ENCODE results near the gene APBB2. TPM values are rescaled to one million over a fixed set of nuclear protein-coding genes. Genes with fewer than 3 reads are reported as not detected.

APBB2 gene
- total RNA-seq, 2 donors from 2014 or later, result 56.1 to 64.8 TPM

DNA sequence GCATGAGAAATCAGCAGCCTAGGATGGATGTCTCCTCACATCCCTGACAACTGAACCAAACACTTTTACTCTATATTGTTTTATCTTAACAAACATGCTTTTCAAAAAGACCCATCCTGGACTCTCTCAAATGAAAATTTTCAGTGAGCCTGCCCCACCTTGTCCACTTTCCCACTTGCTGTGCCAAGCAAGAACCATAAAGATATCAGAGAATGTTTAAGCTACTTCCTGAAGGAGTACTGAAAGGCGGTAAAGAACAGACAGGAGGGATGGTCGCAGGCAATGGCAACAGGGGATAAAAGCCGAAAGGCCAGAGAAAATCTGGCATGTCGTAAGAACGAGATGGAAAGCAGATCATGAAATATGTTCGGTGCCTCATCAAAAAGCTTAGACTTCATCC, 10.5 kb downstream of the APBB2 start:
- no peaks in the 10 kb centered on the region for H3K36me3 ChIP-seq (ENCODE audit: control insufficient read depth, insufficient read depth, low read length)
- Mint-ChIP-seq H3K27ac (peak overlapping the region; percentile 42), H3K4me1 (peaks cover 49% of the 10 kb centered on the region), H3K27me3 (ENCODE audit: insufficient read depth) (no peaks in the 10 kb centered on the region), H3K4me3 (no peak overlapping the region), H3K9me3 (no peaks in the 10 kb centered on the region), H3K36me3 (ENCODE audit: low read depth) (peaks cover under 1% of the 10 kb centered on the region)
- H3K27ac ChIP-seq (ENCODE audit: low read depth, low read length), result no peak overlapping the region
- no peak overlapping the region for H3K4me3 ChIP-seq (ENCODE audit: low read length)
- H3K27me3 ChIP-seq (ENCODE audit: control insufficient read depth, insufficient read depth, low read length, poor library complexity, severe bottlenecking), result no peaks in the 10 kb centered on the region
- DNase-seq, result no peak
- peaks cover 6% of the 10 kb centered on the region for H3K4me1 ChIP-seq (ENCODE audit: control insufficient read depth, insufficient read depth, low read length)
- WGBS, 2 experiments (ENCODE audit: insufficient coverage in 1 of 2, insufficient read length in 1 of 2), result 92 to 94% methylated on average over 6 of the region's 6 CpGs
- no peak overlapping the region for H3K9ac ChIP-seq (ENCODE audit: extremely low read depth, low read length, poor library complexity, severe bottlenecking)
- TF ChIP-seq, protein P1, sequence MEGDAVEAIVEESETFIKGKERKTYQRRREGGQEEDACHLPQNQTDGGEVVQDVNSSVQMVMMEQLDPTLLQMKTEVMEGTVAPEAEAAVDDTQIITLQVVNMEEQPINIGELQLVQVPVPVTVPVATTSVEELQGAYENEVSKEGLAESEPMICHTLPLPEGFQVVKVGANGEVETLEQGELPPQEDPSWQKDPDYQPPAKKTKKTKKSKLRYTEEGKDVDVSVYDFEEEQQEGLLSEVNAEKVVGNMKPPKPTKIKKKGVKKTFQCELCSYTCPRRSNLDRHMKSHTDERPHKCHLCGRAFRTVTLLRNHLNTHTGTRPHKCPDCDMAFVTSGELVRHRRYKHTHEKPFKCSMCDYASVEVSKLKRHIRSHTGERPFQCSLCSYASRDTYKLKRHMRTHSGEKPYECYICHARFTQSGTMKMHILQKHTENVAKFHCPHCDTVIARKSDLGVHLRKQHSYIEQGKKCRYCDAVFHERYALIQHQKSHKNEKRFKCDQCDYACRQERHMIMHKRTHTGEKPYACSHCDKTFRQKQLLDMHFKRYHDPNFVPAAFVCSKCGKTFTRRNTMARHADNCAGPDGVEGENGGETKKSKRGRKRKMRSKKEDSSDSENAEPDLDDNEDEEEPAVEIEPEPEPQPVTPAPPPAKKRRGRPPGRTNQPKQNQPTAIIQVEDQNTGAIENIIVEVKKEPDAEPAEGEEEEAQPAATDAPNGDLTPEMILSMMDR (conservative IDR thresholded peaks at IDR 0.05), result no peak
- no peaks in the 10 kb centered on the region for H3K9me3 ChIP-seq (ENCODE audit: control insufficient read depth, low read length)

- Mint-ChIP-seq H3K27ac (no peak overlapping the region), H3K36me3 (ENCODE audit: low read depth) (peaks cover 4% of the 10 kb centered on the region), H3K4me3 (no peak overlapping the region), H3K9me3 (no peaks in the 10 kb centered on the region), H3K27me3 (ENCODE audit: insufficient read depth) (no peaks in the 10 kb centered on the region), H3K4me1 (peaks cover 49% of the 10 kb centered on the region)
- Histone ChIP-seq H3K4me3 (ENCODE audit: low read length) (no peak overlapping the region), H3K4me1 (ENCODE audit: control insufficient read depth, insufficient read depth, low read length) (peaks cover 6% of the 10 kb centered on the region), H3K9ac (ENCODE audit: extremely low read depth, low read length, poor library complexity, severe bottlenecking) (no peak overlapping the region), H3K36me3 (ENCODE audit: control insufficient read depth, insufficient read depth, low read length) (no peaks in the 10 kb centered on the region), H3K27me3 (ENCODE audit: control insufficient read depth, insufficient read depth, low read length, poor library complexity, severe bottlenecking) (no peaks in the 10 kb centered on the region), H3K9me3 (ENCODE audit: control insufficient read depth, low read length) (no peaks in the 10 kb centered on the region), H3K27ac (ENCODE audit: low read depth, low read length) (no peak overlapping the region)
- TF ChIP-seq, protein P1 (conservative IDR thresholded peaks at IDR 0.05), result no peak
- no peak for DNase-seq
- 97 to 100% methylated on average over 2 to 4 of the region's 4 CpGs for WGBS, 2 experiments (ENCODE audit: insufficient coverage in 1 of 2, insufficient read length in 1 of 2)
Observed at GRCh38 chr4:41202820-41203568, 11.3 kb downstream of the APBB2 start.

DNA sequence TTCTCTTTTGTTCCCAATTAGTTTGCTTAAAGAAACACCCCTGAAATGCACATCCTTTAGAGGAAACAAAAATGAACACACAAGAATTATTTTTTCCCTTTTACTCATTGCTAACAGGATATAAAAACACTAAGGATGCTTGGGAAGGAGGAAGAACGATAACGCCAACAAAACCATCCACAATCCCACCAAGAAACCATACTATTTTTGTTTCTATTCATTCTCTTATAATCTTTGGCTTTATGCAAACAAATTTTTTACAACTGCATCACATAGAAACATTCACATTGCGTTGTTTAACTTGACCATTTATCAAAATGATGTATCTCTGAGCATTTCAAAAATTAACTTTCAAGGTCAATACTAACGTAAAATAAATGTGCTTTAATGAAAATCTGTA, 12.0 kb downstream of the APBB2 start:
- WGBS, 2 experiments (ENCODE audit: insufficient coverage in 1 of 2, insufficient read length in 1 of 2), result 95% methylated on average over 2 to 4 of the region's 4 CpGs
- peaks cover 6% of the 10 kb centered on the region for H3K4me1 ChIP-seq (ENCODE audit: control insufficient read depth, insufficient read depth, low read length)
- Mint-ChIP-seq H3K4me1 (peaks cover 49% of the 10 kb centered on the region), H3K36me3 (ENCODE audit: low read depth) (peaks cover 4% of the 10 kb centered on the region), H3K4me3 (no peak overlapping the region), H3K9me3 (no peaks in the 10 kb centered on the region), H3K27me3 (ENCODE audit: insufficient read depth) (no peaks in the 10 kb centered on the region), H3K27ac (no peak overlapping the region)
- H3K36me3 ChIP-seq (ENCODE audit: control insufficient read depth, insufficient read depth, low read length), result no peaks in the 10 kb centered on the region
- H3K9ac ChIP-seq (ENCODE audit: extremely low read depth, low read length, poor library complexity, severe bottlenecking), result no peak overlapping the region
- no peak for DNase-seq
- no peak overlapping the region for H3K4me3 ChIP-seq (ENCODE audit: low read length)
- TF ChIP-seq, protein P1 (conservative IDR thresholded peaks at IDR 0.05), result no peak
- H3K27me3 ChIP-seq (ENCODE audit: control insufficient read depth, insufficient read depth, low read length, poor library complexity, severe bottlenecking), result no peaks in the 10 kb centered on the region
- no peak overlapping the region for H3K27ac ChIP-seq (ENCODE audit: low read depth, low read length)
- H3K9me3 ChIP-seq (ENCODE audit: control insufficient read depth, low read length), result no peaks in the 10 kb centered on the region

Data from endodermal cell (in vitro differentiated cells).